CD14-positive monocyte (primary cell): ENCODE measurements around the gene TXNIP. TPM values are rescaled to one million over a fixed set of nuclear protein-coding genes. Genes with fewer than 3 reads are reported as not detected.

Experiments used
- DNase-seq, 3 donors: peaks; one replicate each; pipeline ENCODE4 v3.0.0-alpha.2; 2011 to 2022
- H2AFZ ChIP-seq: 2 replicates; pipeline ENCODE4 v1.6.0; 2012; ENCODE audit warnings: mild to moderate bottlenecking, low read depth, low read length, inconsistent platforms; ENCODE audit not compliant: insufficient read depth, poor library complexity, severe bottlenecking
- H3K27ac ChIP-seq, 2 donors: 1 replicate in 1 of 2; 2 replicates in 1 of 2; pipeline ENCODE4 v1.5.1; 2012 to 2013; ENCODE audit warnings: low read length in 2 of 2, control low read depth in 1 of 2, inconsistent platforms in 1 of 2, low read depth in 1 of 2, mild to moderate bottlenecking in 1 of 2
- H3K27me3 ChIP-seq, 2 donors: one replicate each; pipeline versions ENCODE4 v1.6.0 to v1.6.1; 2011 to 2013; ENCODE audit warnings: low read length in 2 of 2; ENCODE audit not compliant: control insufficient read depth in 2 of 2, insufficient read depth in 2 of 2
- H3K36me3 ChIP-seq, 2 donors: replicated peaks in 1 of 2; 1 replicate in 1 of 2; 2 replicates in 1 of 2; pipeline versions ENCODE4 v1.5.1 to v1.6.1; 2012 to 2013; ENCODE audit warnings: low read length in 2 of 2, control low read depth in 1 of 2, inconsistent platforms in 1 of 2, mild to moderate bottlenecking in 1 of 2; ENCODE audit not compliant: insufficient read depth in 2 of 2, control insufficient read depth in 1 of 2
- H3K4me1 ChIP-seq, 2 donors: 1 replicate in 1 of 2; 2 replicates in 1 of 2; pipeline versions ENCODE4 v1.5.1 to v1.6.1; 2012 to 2013; ENCODE audit warnings: low read length in 2 of 2, control low read depth in 1 of 2, inconsistent platforms in 1 of 2, mild to moderate bottlenecking in 1 of 2, moderate library complexity in 1 of 2; ENCODE audit not compliant: insufficient read depth in 2 of 2, control insufficient read depth in 1 of 2
- H3K4me2 ChIP-seq: replicated peaks from 2 replicates; pipeline ENCODE3; 2012; ENCODE audit warnings: low read length, moderate library complexity, mild to moderate bottlenecking; ENCODE audit not compliant: poor library complexity, severe bottlenecking; ENCODE audit errors: extremely low read depth
- H3K4me3 ChIP-seq, 3 experiments: fragments of 200-600 bp in 1 of 3; sonication (generic) in 1 of 3; replicated peaks in 1 of 3; 1 replicate in 2 of 3; 2 replicates in 1 of 3; pipeline ENCODE4 v1.5.1; 2011 to 2013; ENCODE audit warnings: low read length in 3 of 3, mild to moderate bottlenecking in 3 of 3, control low read depth in 2 of 3, low read depth in 2 of 3, inconsistent platforms in 1 of 3, moderate library complexity in 1 of 3
- H3K79me2 ChIP-seq: 2 replicates; pipeline ENCODE4 v1.6.0; 2012; ENCODE audit warnings: mild to moderate bottlenecking, control low read depth, inconsistent platforms, low read length, moderate library complexity; ENCODE audit not compliant: insufficient read depth
- H3K9ac ChIP-seq: 2 replicates; pipeline ENCODE4 v1.6.0; 2017; ENCODE audit warnings: low read length, mild to moderate bottlenecking; ENCODE audit not compliant: insufficient read depth, poor library complexity, severe bottlenecking
- H3K9me3 ChIP-seq, 2 donors: replicated peaks in 1 of 2; 1 replicate in 1 of 2; 2 replicates in 1 of 2; pipeline versions ENCODE4 v1.5.1 to v1.6.1; 2012 to 2013; ENCODE audit warnings: low read length in 2 of 2, control low read depth in 1 of 2; ENCODE audit not compliant: control insufficient read depth in 1 of 2, insufficient read depth in 1 of 2
- H4K20me1 ChIP-seq: 2 replicates; pipeline ENCODE4 v1.6.0; 2012; ENCODE audit warnings: mild to moderate bottlenecking, low read length, control low read depth, moderate library complexity; ENCODE audit not compliant: insufficient read depth
- H3K27ac Mint-ChIP-seq, 7 donors: one replicate each; pipeline ENCODE4 v1.8.0; 2020; ENCODE audit warnings: mild to moderate bottlenecking in 7 of 7, mixed read lengths in 7 of 7, moderate library complexity in 6 of 7, inconsistent platforms in 2 of 7
- H3K27me3 Mint-ChIP-seq, 3 donors: one replicate each; pipeline ENCODE4 v1.8.0; 2021 to 2022; ENCODE audit warnings: low read depth in 3 of 3, mild to moderate bottlenecking in 3 of 3, mixed read lengths in 3 of 3, moderate library complexity in 3 of 3, inconsistent platforms in 1 of 3
- H3K36me3 Mint-ChIP-seq, 2 donors: one replicate each; pipeline ENCODE4 v1.8.0; 2020; ENCODE audit warnings: mixed read lengths in 2 of 2, inconsistent platforms in 1 of 2, mild to moderate bottlenecking in 1 of 2
- H3K4me1 Mint-ChIP-seq: one replicate; pipeline ENCODE4 v1.8.0; 2020; ENCODE audit warnings: mild to moderate bottlenecking, mixed read lengths
- H3K4me3 Mint-ChIP-seq, 2 donors: one replicate each; pipeline ENCODE4 v1.8.0; 2020; ENCODE audit warnings: mild to moderate bottlenecking in 2 of 2, mixed read lengths in 2 of 2, moderate library complexity in 1 of 2
- H3K9me3 Mint-ChIP-seq, 7 donors: one replicate each; pipeline ENCODE4 v1.8.0; 2020 to 2022; ENCODE audit warnings: mixed read lengths in 7 of 7, mild to moderate bottlenecking in 6 of 7, moderate library complexity in 6 of 7, inconsistent platforms in 2 of 7
- CTCF ChIP-seq: fragments of 200-600 bp; IDR thresholded peaks from one replicate; pipeline ENCODE4 v1.8.0; 2022; ENCODE audit warnings: antibody characterized with exemption, mild to moderate bottlenecking
- WGBS: methylation state at CpG from one replicate; pipeline ENCODE4 v1.1.5; 2013; ENCODE audit warnings: missing lambda C conversion rate; ENCODE audit not compliant: insufficient coverage; 5-methylcytosine and 5-hydroxymethylcytosine counted together
- intact Hi-C, 2 donors: fragments of 100-400 bp; cut with micrococcal nuclease; formaldehyde crosslinking; loops; one replicate each; pipeline versions ENCODE4 v1.15.0 to v1.15.1; 2023
- polyA plus RNA-seq, 3 donors: library from polyadenylated mRNA; depleted of rRNA in 1 of 3; unstranded in 2 of 3; stranded (reverse) in 1 of 3; fragments of 300-500 nt in 2 of 3; fragments of >200 nt in 1 of 3; fragmentation: Illumina TruSeq in 2 of 3; gene quantifications; 1 replicate in 2 of 3; 2 replicates in 1 of 3; pipeline ENCODE4 v1.2.3, GENCODE V29; 2012 to 2021

The TXNIP gene
- polyA plus RNA-seq, 3 donors = 640 to 3,778 (median 844) TPM

- no CpG with 5 or more reads among the region's 2 CpGs for WGBS
- H3K9me3 Mint-ChIP-seq = peaks cover 0 to 2% (median 0%) of the 10 kb centered on the region in 7 donors
Observed at GRCh38 chr1:146001709-146002108, 5.3 kb upstream of the TXNIP start.

More at GRCh38 chr1:146001709-146002108, 5.3 kb upstream of the TXNIP start:
- Histone ChIP-seq H3K27ac (peak overlapping the region in 1 of 2 donors; percentile 60), H3K9me3 (no peaks in the 10 kb centered on the region), H3K79me2 (peaks cover 30% of the 10 kb centered on the region), H3K27me3 (no peaks in the 10 kb centered on the region), H3K4me1 (peaks cover 40 to 51% of the 10 kb centered on the region in 2 donors), H3K4me3 (no peak overlapping the region), H3K36me3 (no peaks in the 10 kb centered on the region), H2AFZ (no peak overlapping the region), H3K4me2 (peak overlapping the region; percentile 22), H3K9ac (no peak overlapping the region), H4K20me1 (no peaks in the 10 kb centered on the region)
- H3K4me3 Mint-ChIP-seq = no peak overlapping the region
- H3K4me1 Mint-ChIP-seq = peaks cover 55% of the 10 kb centered on the region
- no peak for TF ChIP-seq CTCF
- DNase-seq = peak in 1 of 3 donors; percentile 34
- H3K27me3 Mint-ChIP-seq = peaks cover 0 to 2% (median 2%) of the 10 kb centered on the region in 3 donors
- H3K27ac Mint-ChIP-seq = peak overlapping the region; percentile 75 to 90 (median 82)
- intact Hi-C loops = loop anchor here in 1 of 2 donors (5.0 kb wide), 1 partner anchor 34 kb away; no protein-coding TSS in a partner anchor
- H3K36me3 Mint-ChIP-seq = no peaks in the 10 kb centered on the region
